GM18868 (cell line): ENCODE data around the gene MAST2.

Experiments used
- ATAC-seq: cut with Tn5 transposase; IDR thresholded peaks from one replicate; pipeline ENCODE4 v1.9.1; 2021; ENCODE audit warnings: mild to moderate bottlenecking, moderate library complexity; ENCODE audit not compliant: unreplicated experiment

MAST2 gene

GRCh38 chr1:46013581-46013980 lies 210.2 kb downstream of the MAST2 start:
- ATAC-seq, result no peak

- no peak for ATAC-seq
Observed at GRCh38 chr1:46017876-46018503, 214.6 kb downstream of the MAST2 start.

- ATAC-seq, result no peak
Observed at GRCh38 chr1:46019348-46019747, 215.9 kb downstream of the MAST2 start.

GRCh38 chr1:46020010-46020409 lies 216.6 kb downstream of the MAST2 start:
- no peak for ATAC-seq

GRCh38 chr1:46021046-46021996 lies 217.9 kb downstream of the MAST2 start:
- ATAC-seq, result no peak

- no peak for ATAC-seq
Observed at GRCh38 chr1:46026531-46026930, 223.1 kb downstream of the MAST2 start.

- ATAC-seq, result no peak
Observed at GRCh38 chr1:46027788-46028573, 224.6 kb downstream of the MAST2 start.

- ATAC-seq, result no peak
Observed at GRCh38 chr1:46030074-46030870, 226.9 kb downstream of the MAST2 start.

GRCh38 chr1:46030876-46031660 lies 227.7 kb downstream of the MAST2 start:
- ATAC-seq, result no peak

GRCh38 chr1:46034601-46035516 lies 231.4 kb downstream of the MAST2 start:
- ATAC-seq, result no peak

GRCh38 chr1:46036894-46037839 lies 233.8 kb downstream of the MAST2 start:
- ATAC-seq, result peak; percentile 69

GRCh38 chr1:46039571-46040052 lies 236.2 kb downstream of the MAST2 start:
- ATAC-seq, result no peak

GRCh38 chr1:46041551-46041950 lies 238.1 kb downstream of the MAST2 start:
- no peak for ATAC-seq

- no peak for ATAC-seq
Observed at GRCh38 chr1:46041974-46042373, 238.6 kb downstream of the MAST2 start.

- ATAC-seq, result peak; percentile 92
Observed at GRCh38 chr1:46043458-46044017, 240.1 kb downstream of the MAST2 start.

- no peak for ATAC-seq
Observed at GRCh38 chr1:46044116-46044515, 240.7 kb downstream of the MAST2 start.

- no peak for ATAC-seq
Observed at GRCh38 chr1:46053734-46054133, 250.3 kb downstream of the MAST2 start.
